GM12878 (cell line): ENCODE data around the gene LRP1B. TPM values are rescaled to one million over a fixed set of nuclear protein-coding genes. Genes with fewer than 3 reads are reported as not detected.

Experiments used
- ATAC-seq: fragments of 200-7000 bp; cut with Tn5 transposase; 3 replicates; pipeline ENCODE4 v1.9.1; 2020; ENCODE audit warnings: mild to moderate bottlenecking, moderate library complexity
- BruUV-seq: library from RNA; stranded (reverse); fragments of 400-500 nt; replicated peaks from 2 replicates; lab custom pipeline; 2021; lab: Mats Ljungman, UMichigan
- CTCF ChIA-PET: fragments of 300-600 bp; sonication (Branson Sonifier 250); formaldehyde crosslinking; extraction: SDS; loops from one replicate; lab custom pipeline; 2021; ENCODE audit warnings: inconsistent platforms; lab: Yijun Ruan, JAX
- POLR2A ChIA-PET: fragments of 350-600 bp; formaldehyde crosslinking; extraction: SDS; loops from one replicate; lab custom pipeline; 2021; ENCODE audit warnings: inconsistent platforms; lab: Charles Lee
- RAD21 ChIA-PET: fragments of 300-600 bp; sonication (Branson Sonifier 250); formaldehyde crosslinking; loops from one replicate; lab custom pipeline; 2023; ENCODE audit warnings: antibody characterized with exemption; ENCODE audit not compliant: unreplicated experiment; lab: Charles Lee
- SMC1A ChIA-PET: fragments of 300-600 bp; sonication (Branson Sonifier 250); formaldehyde crosslinking; loops from one replicate; lab custom pipeline; 2023; ENCODE audit not compliant: unreplicated experiment, uncharacterized antibody; lab: Charles Lee
- DNase-seq: peaks from one replicate; pipeline ENCODE4 v3.0.0-alpha.2; 2011; ENCODE audit warnings: low read depth, low spot score
- FAIRE-seq: peaks from 3 replicates; lab custom pipeline; 2011; peaks lifted over from hg19 to GRCh38; lab: Jason Lieb, UNC
- H2AFZ ChIP-seq: 2 replicates; pipeline ENCODE4 v1.6.0; 2011; ENCODE audit warnings: low read depth, low read length, control low read depth; ENCODE audit not compliant: control insufficient read depth
- H3K27ac ChIP-seq: 2 replicates; pipeline ENCODE4 v1.5.1; 2011; ENCODE audit warnings: control low read depth; ENCODE audit not compliant: control insufficient read depth, insufficient read depth
- H3K27me3 ChIP-seq, 2 experiments: replicated peaks in 1 of 2; 2 replicates each; pipeline versions ENCODE4 v1.6.0 to v1.6.1; 2011; ENCODE audit warnings: low read length in 1 of 2; ENCODE audit not compliant: control insufficient read depth in 2 of 2, insufficient read depth in 2 of 2
- H3K36me3 ChIP-seq, 2 experiments: 2 replicates each; pipeline ENCODE4 v1.5.1; 2011; ENCODE audit warnings: low read length in 1 of 2; ENCODE audit not compliant: control insufficient read depth in 2 of 2, insufficient read depth in 2 of 2
- H3K4me1 ChIP-seq: 2 replicates; pipeline ENCODE4 v1.6.1; 2011; ENCODE audit warnings: mild to moderate bottlenecking, low read length, moderate library complexity, mixed read lengths; ENCODE audit not compliant: control insufficient read depth, insufficient read depth
- H3K4me2 ChIP-seq: 2 replicates; pipeline ENCODE4 v1.6.0; 2011; ENCODE audit warnings: control low read depth; ENCODE audit not compliant: control insufficient read depth, insufficient read depth
- H3K4me3 ChIP-seq: fragments of 200-600 bp; sonication (generic); 2 replicates; pipeline ENCODE4 v1.5.1; 2016
- H3K79me2 ChIP-seq: 2 replicates; pipeline ENCODE4 v1.6.0; 2011; ENCODE audit warnings: low read length; ENCODE audit not compliant: control insufficient read depth, insufficient read depth
- H3K9ac ChIP-seq: 2 replicates; pipeline ENCODE4 v1.8.0; 2011; ENCODE audit warnings: low read length, control low read depth, mixed read lengths; ENCODE audit not compliant: control insufficient read depth, insufficient read depth
- H3K9me3 ChIP-seq: replicated peaks from 3 replicates; pipeline ENCODE4 v1.5.1; 2011; ENCODE audit warnings: mild to moderate bottlenecking, low read length; ENCODE audit not compliant: control insufficient read depth, insufficient read depth
- H4K20me1 ChIP-seq: 2 replicates; pipeline ENCODE4 v1.6.0; 2011; ENCODE audit not compliant: control insufficient read depth, insufficient read depth
- IKZF2 ChIP-seq, 2 experiments: fragments of 450-650 bp; IDR thresholded peaks; 2 replicates each; pipeline ENCODE4 v1.6.1; 2017; ENCODE audit warnings: mild to moderate bottlenecking in 2 of 2, moderate library complexity in 2 of 2
- MYB ChIP-seq: fragments of 150-350 bp; IDR thresholded peaks from 2 replicates; pipeline ENCODE4 v1.6.1; 2014; ENCODE audit warnings: mild to moderate bottlenecking, low read depth, low read length, borderline replicate concordance
- NR2F1 ChIP-seq: fragments of 450-650 bp; conservative IDR thresholded peaks from 2 replicates; pipeline ENCODE4 v1.6.1; 2017; ENCODE audit warnings: mild to moderate bottlenecking
- PML ChIP-seq: IDR thresholded peaks from 2 replicates; pipeline ENCODE4 v1.6.1; 2012; ENCODE audit warnings: low read length, inconsistent platforms
- SIX5 ChIP-seq: IDR thresholded peaks from 2 replicates; pipeline ENCODE4 v1.6.1; 2011; ENCODE audit warnings: mild to moderate bottlenecking, low read depth, low read length, moderate library complexity; ENCODE audit not compliant: severe bottlenecking
- USF2 ChIP-seq: IDR thresholded peaks from 2 replicates; pipeline ENCODE4 v1.6.1; 2011; ENCODE audit warnings: low read depth, low read length, improper control_type of control experiment, borderline replicate concordance
- ZZZ3 ChIP-seq: IDR thresholded peaks from 2 replicates; pipeline ENCODE4 v1.6.1; 2011; ENCODE audit warnings: low read depth; ENCODE audit not compliant: control insufficient read depth, insufficient read length
- WGBS: methylation state at CpG from one replicate; pipeline ENCODE4 v1.1.6; 2016; ENCODE audit warnings: low lambda C conversion rate; ENCODE audit not compliant: insufficient replicate concordance, insufficient coverage; ENCODE audit errors: missing lambda C conversion rate; 5-methylcytosine and 5-hydroxymethylcytosine counted together
- in situ Hi-C: fragments of 300-500 bp; cut with MboI; formaldehyde crosslinking; loops from 9 replicates; pipeline ENCODE4 v1.14.3; 2018; ENCODE audit warnings: mixed read lengths
- intact Hi-C: fragments of 100-400 bp; cut with micrococcal nuclease; formaldehyde crosslinking; loops from one replicate; pipeline ENCODE4 v1.14.2; 2022; ENCODE audit not compliant: unreplicated experiment
- polyA plus RNA-seq, 11 experiments: library from polyadenylated mRNA; depleted of rRNA in 4 of 11; unstranded in 6 of 11; stranded (reverse) in 5 of 11; fragments of >200 nt; fragmentation: Nextera tagmentation in 4 of 11; fragmentation: Illumina TruSeq in 1 of 11; extraction: Ambion mirVana in 4 of 11; extraction: Trizol in 1 of 11; gene quantifications; 1 replicate in 1 of 11; 2 replicates in 10 of 11; pipeline versions ENCODE4 v1.2.1 to v1.2.3, GENCODE V29; 2011 to 2016; ENCODE audit warnings: inconsistent platforms in 2 of 11, missing spikeins in 2 of 11, low read depth in 1 of 11
- total RNA-seq, 4 experiments: library from RNA; depleted of rRNA in 3 of 4; stranded (reverse); fragments of >200 nt in 3 of 4; fragmentation: Illumina TruSeq in 1 of 4; extraction: Trizol in 1 of 4; gene quantifications; 2 replicates each; pipeline versions ENCODE4 v1.2.1 to v1.2.3, GENCODE V29; 2013 to 2021
- TF ChIP-seq, protein P1 (sequence below): fragments of 150-350 bp; IDR thresholded peaks from 2 replicates; pipeline ENCODE4 v1.6.1; 2016; ENCODE audit warnings: low read depth, low read length

Gene LRP1B
- total and polyA plus RNA-seq, 10 of the 15 experiments (the other 5 are each of a cell fraction or from before 2014, with no cell fraction given) = under 0.01 to 0.06 (median 0.03) TPM; not detected in 5

GRCh38 chr2:140246957-140247356 is 1883.9 kb downstream of the LRP1B start:
- ChIA-PET SMC1A (interaction anchor here (0.8 kb wide), 1 partner anchor 1588 kb away, joined by 3 read pairs; no protein-coding TSS in a partner anchor), CTCF (no interaction called here), RAD21 (no interaction called here), POLR2A (no interaction called here)
- FAIRE-seq (no peak), ATAC-seq (no peak), DNase-seq (no peak)
- Histone ChIP-seq H3K4me1 (no peaks in the 10 kb centered on the region), H3K9me3 (no peaks in the 10 kb centered on the region), H3K27me3 (no peaks in the 10 kb centered on the region), H2AFZ (no peak overlapping the region), H4K20me1 (no peaks in the 10 kb centered on the region), H3K36me3 (no peaks in the 10 kb centered on the region), H3K4me3 (no peak overlapping the region), H3K79me2 (no peaks in the 10 kb centered on the region), H3K9ac (no peak overlapping the region), H3K4me2 (no peak overlapping the region), H3K27ac (no peak overlapping the region)
- whole genome bisulfite sequencing = 0% methylated on average over 1 of the region's 1 CpG
- BruUV-seq = no TSS peak
- no peak for TF ChIP-seq MYB
- no peak for TF ChIP-seq SIX5
- no peak for TF ChIP-seq USF2
- no peak for TF ChIP-seq NR2F1
- TF ChIP-seq ZZZ3 = no peak
- in situ Hi-C loops (no loop called here), intact Hi-C loops (no loop called here)

DNA sequence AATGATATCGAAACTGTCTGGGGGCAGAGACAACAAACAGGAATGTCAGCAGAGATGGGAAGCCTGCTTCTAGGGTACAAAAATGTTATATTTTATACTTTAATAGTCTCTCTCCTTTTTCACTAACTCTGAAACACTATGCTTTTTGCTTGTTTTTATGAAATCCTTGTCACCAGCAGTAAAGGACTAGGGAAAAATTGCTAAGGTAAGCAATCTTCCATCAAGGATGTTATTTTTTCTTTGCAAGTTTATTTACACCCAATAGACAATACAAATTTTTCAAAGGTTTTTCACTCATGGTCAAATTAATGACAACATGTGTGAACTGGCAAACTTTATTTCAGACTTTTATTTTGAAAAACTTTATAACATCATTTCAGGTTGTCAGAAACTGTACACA is 1884.8 kb downstream of the LRP1B start:
- Histone ChIP-seq H3K4me3 (no peak overlapping the region), H3K27ac (no peak overlapping the region), H2AFZ (no peak overlapping the region), H3K4me1 (no peaks in the 10 kb centered on the region), H3K79me2 (no peaks in the 10 kb centered on the region), H3K27me3 (no peaks in the 10 kb centered on the region), H3K9me3 (no peaks in the 10 kb centered on the region), H4K20me1 (no peaks in the 10 kb centered on the region), H3K9ac (no peak overlapping the region), H3K4me2 (no peak overlapping the region), H3K36me3 (no peaks in the 10 kb centered on the region)
- intact Hi-C loops = no loop called here
- FAIRE-seq (no peak), DNase-seq (no peak), ATAC-seq (no peak)
- ChIA-PET SMC1A (no interaction called here), RAD21 (no interaction called here), CTCF (no interaction called here), POLR2A (no interaction called here)
- in situ Hi-C loops = no loop called here
- 0% methylated on average over 1 of the region's 1 CpG for WGBS
- TF ChIP-seq, protein P1, sequence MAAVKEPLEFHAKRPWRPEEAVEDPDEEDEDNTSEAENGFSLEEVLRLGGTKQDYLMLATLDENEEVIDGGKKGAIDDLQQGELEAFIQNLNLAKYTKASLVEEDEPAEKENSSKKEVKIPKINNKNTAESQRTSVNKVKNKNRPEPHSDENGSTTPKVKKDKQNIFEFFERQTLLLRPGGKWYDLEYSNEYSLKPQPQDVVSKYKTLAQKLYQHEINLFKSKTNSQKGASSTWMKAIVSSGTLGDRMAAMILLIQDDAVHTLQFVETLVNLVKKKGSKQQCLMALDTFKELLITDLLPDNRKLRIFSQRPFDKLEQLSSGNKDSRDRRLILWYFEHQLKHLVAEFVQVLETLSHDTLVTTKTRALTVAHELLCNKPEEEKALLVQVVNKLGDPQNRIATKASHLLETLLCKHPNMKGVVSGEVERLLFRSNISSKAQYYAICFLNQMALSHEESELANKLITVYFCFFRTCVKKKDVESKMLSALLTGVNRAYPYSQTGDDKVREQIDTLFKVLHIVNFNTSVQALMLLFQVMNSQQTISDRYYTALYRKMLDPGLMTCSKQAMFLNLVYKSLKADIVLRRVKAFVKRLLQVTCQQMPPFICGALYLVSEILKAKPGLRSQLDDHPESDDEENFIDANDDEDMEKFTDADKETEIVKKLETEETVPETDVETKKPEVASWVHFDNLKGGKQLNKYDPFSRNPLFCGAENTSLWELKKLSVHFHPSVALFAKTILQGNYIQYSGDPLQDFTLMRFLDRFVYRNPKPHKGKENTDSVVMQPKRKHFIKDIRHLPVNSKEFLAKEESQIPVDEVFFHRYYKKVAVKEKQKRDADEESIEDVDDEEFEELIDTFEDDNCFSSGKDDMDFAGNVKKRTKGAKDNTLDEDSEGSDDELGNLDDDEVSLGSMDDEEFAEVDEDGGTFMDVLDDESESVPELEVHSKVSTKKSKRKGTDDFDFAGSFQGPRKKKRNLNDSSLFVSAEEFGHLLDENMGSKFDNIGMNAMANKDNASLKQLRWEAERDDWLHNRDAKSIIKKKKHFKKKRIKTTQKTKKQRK = no peak
- TF ChIP-seq PML (no peak), IKZF2 (IDR thresholded peaks at IDR 0.05) (no peak)
- BruUV-seq = no TSS peak
